GM19035 (cell line): ENCODE results near the gene RFNG.

Experiments
- ATAC-seq: cut with Tn5 transposase; IDR thresholded peaks from one replicate; pipeline ENCODE4 v1.9.1; 2021; ENCODE audit not compliant: unreplicated experiment

The RFNG gene

DNA sequence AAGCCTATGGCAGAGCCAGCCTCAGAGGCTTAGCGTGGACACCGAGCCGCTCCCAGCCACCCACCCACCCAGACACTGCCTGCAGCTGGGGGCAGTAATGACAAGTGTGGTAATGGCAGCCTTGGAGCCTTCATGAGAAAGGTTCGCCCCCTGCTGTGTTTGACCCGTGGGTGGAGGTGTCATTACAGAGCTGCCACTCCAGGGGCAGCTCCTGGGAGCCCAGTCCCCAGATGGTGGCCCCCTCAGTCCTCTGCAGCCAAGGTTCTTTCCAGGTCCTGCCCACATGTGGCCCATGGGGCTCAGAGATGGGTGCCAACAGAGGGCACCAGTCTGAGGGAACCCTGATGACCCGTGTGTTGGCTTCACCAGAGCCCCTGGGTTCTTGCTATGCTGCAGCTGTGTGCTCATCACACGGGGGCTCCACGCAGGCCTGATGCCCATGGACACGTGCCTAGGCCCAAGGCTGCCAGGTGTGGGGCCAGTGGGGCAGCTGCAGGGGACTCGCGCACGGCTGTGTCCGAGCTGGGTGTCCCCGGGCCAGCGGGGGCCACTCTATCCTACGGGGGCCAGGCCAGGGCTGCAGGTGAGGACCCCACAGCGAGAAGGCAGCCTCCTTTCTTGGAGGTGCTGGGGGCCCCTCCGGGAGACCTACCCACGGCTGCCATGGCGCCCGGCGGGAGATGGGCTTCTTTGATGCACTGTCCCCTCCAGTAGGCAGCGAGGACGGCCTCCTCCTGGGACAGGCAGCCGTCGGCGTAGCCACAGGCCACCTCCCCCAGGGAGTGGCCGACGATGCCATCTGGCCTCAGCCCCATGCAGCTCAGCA lies 38.3 kb upstream of the RFNG start:
- ATAC-seq = no peak

DNA sequence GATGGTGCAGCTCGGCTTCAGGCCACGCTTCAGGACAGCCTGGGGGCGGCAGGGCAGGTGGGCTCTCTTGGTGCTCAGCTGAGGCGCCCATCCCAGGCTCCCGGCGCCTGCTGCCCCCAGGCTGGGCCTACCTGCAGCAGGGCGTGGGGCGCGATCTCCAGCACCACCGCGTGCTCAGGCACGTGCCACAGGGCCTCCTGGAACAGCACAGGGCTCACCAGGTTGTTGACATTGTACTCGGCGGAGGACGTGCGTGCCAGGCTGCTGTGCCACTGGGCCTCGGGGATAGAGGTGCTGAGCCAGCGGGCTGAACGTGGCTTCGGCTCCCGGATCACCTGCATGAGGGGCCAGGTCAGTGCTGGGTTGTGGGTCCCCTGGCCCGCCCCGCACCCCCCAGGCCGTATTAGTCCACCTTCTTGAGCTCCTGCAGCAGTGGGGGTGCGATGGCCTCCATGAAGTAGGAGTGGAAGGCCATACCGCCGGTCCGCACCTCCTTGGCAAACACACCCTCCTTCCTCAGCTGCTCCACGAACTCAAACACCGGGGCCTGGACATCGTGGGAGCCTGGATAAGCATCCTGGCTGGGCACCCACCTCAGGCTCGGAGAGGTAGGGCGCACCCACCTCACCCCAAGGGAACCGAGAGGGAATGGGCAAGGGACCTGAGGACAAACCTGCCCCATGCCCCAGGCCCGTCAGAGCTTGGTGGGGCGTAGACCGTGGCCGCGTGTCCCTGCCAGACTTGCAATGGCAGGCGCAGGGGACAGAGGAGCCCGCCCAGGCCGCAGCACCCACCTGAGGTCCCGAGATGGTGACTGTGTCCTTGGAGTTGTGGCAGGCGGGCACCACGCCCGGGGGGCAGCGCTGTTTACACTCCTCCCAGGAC lies 37.5 kb upstream of the RFNG start:
- ATAC-seq = no peak

DNA sequence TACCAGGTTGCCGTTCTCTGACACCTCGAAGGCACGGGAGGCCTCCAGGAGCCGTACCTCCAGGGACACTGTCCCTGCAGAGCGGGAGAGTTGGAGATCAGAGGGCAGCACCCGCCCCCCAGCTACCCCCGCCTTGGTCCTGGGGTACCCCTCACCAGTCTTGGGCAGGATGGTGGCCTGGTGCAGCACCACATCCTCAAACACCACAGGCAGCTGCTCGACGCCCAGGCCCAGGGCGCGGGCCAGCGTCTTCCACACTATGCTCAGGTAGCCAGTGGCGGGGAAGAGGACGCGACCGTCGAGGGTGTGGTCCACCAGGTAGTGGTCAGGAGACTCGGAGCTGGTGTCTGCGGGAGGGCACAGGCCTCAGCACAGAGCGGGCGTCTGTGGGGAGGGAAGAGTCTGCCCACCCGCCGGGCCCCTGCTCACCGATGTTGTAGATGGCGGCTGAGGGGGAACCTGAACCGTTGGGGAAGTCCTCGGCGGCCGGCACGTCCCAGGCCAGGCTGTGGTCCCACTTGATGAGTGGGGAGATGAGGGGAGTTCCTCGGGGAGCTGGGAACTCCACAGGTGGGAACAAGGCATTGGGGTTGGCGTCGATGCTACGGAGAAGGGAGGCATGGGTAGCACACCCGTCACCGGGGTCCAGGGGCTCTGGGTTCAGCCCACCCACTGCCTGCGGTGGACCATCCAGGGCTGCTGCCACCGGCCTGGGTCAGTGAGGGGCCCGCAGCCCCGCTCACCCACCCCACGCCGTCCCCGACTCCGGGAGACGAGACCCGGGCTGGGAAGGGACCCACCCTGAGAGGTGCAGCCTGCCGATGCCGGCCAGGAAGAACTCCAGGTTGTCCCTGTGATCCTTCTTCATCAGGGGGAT lies 36.6 kb upstream of the RFNG start:
- ATAC-seq = no peak

DNA sequence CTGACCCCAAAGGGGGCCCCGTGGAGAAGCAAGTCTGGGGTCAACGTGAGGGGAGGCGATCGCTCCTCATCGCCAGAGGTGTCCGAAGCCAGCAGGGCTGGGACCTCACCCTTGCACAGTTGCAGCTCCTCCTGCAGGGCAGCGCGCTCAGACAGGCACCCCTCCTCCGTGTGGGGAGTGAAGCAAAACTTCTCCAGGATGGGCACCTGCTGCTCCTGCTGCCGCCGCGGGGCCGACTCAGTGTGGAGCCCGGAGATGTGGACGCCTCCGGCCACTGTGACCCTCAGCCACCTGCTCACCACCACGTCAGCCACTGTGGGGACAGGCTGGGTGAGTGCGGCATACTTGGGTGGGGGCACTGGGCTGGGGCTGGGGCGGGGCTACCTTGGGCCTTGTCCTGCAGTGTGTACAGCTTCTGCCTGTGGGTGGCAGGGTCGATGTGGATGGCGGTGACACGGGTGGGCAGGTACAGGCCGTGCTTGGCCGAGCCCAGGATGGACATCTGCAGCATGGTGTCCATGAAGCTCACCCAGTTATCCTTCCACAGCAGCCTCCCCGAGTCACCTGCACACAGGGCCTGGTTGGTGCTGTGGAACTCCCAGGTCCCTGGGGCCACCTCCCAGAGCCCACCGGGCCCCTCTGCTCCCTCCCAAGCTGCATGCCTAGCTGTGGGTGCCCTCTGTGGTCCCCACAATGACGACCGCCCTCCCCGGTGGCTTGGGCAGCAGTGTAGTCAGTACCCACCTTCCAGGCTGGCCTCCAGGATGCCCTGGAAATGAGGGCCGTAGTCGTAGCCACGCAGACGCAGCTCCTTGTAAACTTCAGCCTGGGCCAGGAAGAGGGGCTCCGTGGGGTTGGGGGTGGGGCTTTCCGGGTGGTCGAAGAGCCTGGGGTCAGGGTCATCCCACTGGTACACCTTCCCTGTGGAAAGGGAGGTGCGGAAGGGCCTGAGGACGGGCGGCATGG lies 35.6 kb upstream of the RFNG start:
- ATAC-seq = no peak

DNA sequence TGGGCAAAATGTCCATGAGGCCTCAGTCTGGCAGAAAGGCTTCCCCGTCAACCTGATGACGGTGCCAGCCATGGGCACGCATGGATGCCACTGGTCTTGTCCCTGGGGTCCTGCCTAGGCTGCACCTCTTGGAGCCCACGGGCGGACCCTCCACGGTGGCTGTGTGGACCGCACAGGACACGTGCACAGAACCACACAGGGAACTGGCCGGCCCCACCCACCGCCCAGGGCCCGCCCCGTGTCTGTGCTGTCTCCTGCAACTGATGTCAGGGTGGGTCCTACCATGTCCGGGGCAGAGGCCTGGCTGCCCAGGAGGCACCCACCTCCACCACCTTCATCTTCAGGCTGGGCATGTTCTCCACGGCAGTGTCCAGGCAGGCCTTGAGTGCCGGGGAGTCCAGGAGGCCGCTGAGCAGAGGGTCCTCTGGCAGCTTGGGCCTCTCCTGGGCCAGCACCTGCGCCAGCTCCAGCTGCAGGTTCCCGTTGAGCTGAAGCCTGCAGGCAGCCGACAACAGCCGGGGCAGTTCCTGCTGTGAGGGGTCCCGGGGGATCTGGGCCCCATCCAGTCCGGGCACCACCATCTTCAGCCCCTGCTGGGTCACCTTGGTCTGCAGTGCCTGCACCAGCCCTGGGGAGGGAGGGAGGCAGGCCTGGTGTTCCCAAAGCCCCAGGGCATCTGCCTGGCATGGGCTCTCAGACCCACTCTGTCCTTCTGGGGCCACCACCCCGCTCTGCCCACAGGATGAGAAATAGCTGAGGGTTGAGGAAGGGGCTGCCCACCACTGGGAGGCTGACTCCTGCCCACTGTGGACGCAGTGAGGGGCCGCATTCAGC lies 34.5 kb upstream of the RFNG start:
- no peak for ATAC-seq

DNA sequence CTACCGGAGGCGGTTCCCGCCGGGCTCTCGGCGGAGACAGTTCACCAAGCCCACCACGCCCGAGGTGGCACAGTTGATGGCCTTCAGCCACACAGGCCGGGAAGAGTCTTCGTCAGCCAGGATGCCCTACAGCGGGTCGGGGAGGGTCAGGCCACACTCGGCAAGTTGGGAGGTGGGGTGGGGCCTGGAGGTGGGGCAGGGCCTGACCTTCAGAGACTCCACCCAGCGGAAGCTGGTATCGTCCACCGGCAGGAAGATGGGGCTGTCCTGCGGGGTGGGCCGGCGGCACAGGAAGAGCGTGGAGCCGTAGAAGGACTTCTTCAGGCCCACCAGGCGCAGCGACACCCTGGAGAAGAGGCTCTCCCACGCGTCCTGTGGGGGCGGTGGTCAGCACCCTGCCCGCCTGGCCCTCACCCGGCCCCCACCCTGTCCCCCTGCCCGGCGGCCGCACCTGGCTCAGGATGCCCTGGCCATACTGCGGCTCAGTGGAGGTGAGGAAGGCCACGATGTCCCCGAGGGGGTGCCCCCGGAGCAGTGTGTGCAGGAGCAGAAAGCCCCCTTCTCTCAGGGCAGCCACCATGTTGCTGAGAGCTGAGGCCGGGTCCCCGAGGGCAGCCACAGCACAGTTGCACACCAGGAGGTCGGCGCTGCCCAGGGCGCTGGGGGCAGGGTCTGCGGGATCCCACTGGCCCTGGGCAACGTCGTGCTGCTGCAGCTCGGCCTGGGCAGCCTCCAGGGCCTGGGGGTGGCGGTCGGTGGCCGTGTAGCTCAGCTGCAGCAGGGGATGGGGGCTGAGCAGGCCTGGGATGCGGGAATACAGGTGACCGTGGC lies 33.6 kb upstream of the RFNG start:
- no peak for ATAC-seq

DNA sequence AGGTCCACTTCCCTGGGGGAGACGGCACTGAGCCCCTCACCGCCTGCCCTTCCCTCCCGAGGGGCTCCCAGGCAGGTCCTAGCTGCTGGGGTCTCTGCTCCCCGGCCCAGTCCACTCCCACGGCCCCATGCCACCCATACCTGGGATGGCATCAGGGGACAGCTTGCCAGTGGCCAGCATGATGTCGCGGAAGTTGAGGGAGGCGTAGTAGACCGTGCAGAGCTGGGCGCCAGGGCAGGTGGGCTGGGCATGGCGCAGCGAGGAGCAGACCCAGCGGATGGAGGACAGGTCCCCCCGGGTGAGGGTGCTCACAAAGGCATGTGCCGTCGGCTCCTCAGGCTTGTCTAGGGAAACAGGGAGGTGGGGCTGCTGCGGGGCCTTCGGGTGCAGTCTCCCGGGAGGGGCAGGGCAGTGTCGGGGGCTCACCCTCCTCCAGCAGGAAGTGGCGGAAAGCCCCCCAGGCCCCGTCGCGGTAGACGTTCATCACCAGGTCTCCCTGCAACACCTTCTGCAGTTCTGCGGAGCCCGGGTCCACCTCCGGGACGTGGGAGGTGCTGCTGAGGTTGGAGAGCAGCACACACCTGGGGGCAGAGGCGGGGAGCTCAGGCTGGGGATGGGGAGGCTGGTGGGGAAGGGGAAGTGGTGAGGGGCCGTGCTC lies 32.9 kb upstream of the RFNG start:
- ATAC-seq = no peak

DNA sequence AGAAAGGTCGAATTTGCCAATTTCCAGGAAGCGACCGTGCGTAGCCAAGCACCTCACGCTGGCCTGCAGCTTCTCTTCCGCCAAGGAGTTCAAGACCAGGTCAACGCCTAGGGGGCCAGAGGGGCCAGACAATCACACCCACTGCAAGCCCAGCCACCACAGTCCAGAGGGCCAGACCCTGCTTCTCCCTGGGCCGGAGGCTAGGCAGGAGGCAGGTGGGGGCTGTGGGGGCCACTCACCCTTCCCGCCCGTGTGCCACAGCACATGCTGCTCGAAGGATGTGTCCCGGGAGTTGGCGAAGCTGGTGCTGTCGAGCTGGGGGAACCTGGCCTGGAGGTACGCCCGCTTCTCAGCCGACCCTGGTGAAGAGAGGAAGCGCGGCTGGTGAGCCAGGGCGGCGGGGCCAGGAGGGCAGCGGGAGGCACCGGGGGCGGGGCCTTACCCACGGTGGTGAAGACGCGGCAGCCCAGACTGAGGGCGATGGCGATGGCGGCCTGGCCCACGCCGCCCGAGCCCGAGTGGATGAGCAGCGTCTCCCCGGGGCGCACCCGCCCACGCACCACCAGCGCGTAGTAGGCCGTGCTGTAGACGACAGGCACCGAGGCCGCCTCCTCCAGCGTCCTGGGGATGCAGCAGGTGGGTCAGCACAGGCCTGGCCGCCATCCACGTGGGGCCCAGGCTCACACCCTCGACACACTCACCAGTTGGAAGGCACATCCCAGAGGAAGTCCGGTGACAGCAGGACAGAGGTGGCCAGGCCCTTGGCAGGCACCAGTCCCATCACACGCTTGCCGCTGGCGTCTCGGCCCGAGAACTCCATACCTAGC lies 32.1 kb upstream of the RFNG start:
- no peak for ATAC-seq

DNA sequence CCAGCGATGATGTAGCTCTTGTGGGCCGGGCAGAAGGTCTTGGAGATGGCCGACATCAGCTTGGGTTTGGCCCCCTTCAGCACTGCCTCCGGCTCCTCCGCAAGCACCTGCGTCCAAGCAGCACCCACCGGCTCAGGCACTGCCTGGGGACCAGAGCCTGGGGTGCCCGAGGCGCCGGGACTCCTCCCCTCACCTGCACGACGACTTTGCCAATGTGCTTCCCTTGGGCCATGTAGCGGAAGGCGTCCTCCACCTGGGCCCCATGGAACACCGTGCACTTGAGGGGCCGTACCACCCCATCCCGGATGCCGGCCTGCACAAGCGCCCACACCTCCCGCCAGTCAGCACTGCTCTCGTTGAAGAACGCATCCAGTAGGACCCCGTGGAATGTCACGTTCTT lies 31.4 kb upstream of the RFNG start:
- no peak for ATAC-seq

DNA sequence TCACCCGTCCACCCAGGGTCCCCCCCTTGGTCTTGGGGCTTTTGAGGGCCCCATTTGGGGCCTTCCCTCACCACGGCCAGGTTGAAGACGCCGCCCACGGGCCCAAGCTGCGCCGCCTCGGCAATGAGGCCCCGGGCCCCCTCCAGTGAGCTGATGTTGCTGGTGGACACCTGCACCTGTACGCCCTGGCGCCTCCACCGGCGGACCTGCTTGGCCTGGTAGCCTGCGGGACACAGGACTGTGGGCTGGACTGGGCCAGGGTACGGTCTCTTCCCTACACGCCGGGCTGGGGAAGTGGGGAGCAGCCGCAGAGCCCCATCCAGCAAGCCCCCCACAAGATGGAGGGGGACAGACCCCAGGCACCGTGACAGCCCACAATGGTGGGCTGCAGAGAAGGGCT lies 30.8 kb upstream of the RFNG start:
- ATAC-seq = no peak

DNA sequence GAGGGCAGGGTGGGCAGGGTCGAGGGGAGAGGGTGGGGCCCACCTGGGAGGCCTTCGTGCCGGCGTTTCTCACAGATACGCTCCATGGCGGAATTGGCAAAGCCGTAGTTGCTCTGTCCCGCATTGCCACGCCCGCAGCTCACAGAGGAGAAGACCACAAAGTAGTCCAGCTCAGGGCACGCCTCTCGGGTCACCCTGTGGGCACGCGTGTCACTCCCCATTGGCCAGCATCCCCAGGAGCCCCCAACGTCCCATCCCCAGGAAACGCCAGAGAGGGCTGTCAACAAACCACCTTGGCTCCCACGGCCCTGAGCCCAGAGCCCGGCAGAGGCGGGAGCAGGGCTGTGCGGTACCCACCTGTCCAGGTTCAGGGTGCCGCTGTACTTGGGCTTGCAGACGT lies 30.4 kb upstream of the RFNG start:
- no peak for ATAC-seq

DNA sequence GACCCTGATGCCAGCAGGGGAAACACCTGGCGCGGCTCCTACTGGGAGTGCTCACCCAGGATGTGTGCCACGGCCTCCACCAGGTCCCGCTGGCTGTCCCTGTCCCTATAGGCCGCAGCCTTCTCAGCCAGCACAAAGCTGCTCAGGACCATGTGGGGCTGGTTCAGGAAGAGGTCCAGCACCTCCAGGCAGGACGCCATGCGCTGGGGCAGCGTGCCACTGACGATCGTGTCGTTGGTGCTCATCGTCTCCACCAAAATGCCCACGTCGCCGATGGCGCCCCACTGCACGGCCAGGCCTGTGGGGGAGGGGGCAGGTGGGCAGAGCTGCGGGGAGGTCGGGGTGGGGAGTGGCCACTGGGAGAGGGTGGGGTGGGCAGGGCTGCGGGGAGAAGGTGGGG lies 29.9 kb upstream of the RFNG start:
- no peak for ATAC-seq

DNA sequence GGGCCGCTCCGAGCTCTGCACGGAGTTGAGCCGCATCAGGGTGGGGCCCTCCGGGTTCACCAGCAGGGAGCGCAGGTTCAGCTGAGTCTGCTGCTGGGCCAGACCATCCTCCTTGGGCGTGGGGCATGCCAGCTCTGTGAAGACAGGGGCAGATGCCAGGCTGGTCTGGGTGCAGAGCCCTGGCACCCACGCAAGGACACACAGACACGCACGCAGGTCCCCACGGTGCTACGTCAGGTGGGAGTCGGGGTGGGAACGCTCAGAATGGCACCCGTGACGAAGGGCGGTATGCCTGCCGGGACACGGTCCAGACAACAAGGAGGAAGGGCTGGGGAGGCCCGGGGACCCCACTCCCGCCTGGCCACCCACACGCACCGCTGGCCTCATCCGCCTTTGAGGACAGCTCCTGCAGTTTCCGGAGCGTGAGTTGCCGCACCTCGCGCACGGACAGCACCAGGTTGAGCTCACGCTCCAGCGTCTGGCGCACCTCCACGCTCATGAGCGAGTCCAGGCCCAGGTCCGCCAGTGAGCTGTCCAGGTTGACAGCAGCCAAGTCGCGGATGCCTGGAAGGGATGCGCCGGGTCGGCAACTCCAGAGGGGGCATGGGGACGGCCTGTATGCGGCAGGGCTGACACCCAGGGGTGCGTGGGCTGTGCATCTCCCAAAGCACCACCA lies 29.3 kb upstream of the RFNG start:
- no peak for ATAC-seq

DNA sequence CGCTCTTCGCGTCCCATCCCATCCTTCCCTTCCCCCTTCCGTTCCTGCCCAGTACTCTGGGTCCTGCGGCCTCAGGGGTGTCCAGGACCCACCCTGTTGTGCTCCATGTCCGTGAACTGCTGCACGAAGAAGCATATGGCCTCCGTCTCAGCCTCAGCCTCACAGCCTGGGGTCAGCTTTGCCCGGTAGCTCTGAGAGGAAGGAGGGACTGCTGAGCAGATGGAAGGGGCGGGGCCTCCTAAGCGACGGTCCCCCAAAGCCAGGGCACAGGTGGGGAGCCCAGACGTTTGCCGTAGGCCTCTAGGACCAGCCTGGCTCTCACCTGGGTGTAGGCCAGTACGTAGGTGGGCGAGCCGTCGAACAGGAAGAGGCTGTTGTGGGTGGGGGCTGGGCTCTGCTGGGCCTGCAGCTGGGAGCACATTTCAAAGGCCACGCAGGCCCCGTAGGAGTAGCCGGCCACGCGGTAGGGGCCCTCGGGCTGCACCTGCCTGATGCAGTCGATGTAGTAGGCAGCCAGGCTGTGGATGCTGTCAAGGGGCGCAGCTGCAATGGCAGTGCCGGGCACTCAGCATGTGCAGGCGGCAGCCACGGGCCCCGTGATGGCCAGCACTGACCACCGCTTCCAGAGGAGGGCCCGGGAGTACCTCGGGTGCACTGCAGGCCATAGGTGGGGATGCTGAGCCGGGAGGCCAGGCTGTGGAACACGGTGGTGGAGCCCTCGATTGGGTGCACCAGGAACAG lies 28.6 kb upstream of the RFNG start:
- ATAC-seq = no peak

DNA sequence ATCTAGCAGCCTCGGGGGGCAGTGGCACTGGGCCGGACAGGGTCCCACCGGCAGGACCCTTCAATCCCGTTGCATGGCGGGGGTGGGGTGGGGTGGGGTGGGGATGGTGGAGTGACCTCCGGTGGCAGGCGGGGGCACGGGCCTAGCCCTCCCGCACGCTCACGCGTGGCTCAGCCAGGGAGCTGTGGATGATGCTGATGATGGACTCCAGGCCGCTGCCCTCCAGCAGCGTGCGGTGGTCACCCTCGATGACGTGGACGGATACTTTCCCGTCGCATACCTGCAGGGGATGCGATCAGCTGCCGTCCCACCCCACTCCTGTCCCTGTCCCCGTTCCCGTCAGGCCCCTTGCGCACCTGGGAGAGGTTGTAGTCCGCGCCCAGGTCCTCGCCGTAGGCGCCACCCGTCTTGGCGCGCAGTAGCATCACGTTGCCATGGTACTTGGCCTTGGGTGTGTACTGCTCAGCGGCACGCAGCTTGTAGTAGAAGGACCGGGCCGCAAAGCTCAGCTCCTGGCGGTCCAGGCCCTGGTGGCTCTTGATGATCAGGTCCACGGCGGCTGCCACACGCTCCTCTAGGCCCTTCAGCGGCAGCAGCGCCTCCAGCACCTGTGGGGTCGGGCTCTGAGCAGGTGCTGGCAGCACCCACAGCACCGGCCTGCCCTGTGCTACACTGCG lies 27.5 kb upstream of the RFNG start:
- no peak for ATAC-seq
